ENCODE results near the gene MOB3C.
A peak's percentile ranks its signal among the peaks of the same experiment; 100 is the strongest.

The MOB3C gene

GRCh38 chr1:46618754-46619415 lies 2.3 kb upstream of the MOB3C start:
- Histone ChIP-seq H3K4me3 (ENCODE audit: low read length in 2 of 2) (no peak overlapping the region), H3K27me3 (ENCODE audit: control insufficient read depth in 2 of 2, insufficient read depth in 2 of 2, low read length in 2 of 2) (no peaks in the 10 kb centered on the region), H3K9me3 (ENCODE audit: control insufficient read depth in 2 of 2, low read length in 2 of 2) (no peaks in the 10 kb centered on the region), H3K4me1 (ENCODE audit: control insufficient read depth in 2 of 2, insufficient read depth in 2 of 2, low read length in 2 of 2) (peaks cover 18 to 30% of the 10 kb centered on the region in 2 donors), H3K27ac (ENCODE audit: low read depth in 2 of 2, low read length in 2 of 2) (no peak overlapping the region), H3K9ac (ENCODE audit: low read depth in 1 of 2, low read length in 2 of 2) (no peak overlapping the region), H3K36me3 (ENCODE audit: control insufficient read depth in 2 of 2, insufficient read depth in 2 of 2, low read length in 2 of 2) (no peaks in the 10 kb centered on the region)

- Histone ChIP-seq H3K9ac (ENCODE audit: low read depth in 1 of 2, low read length in 2 of 2) (no peak overlapping the region), H3K4me1 (ENCODE audit: control insufficient read depth in 2 of 2, insufficient read depth in 2 of 2, low read length in 2 of 2) (peaks cover 19 to 37% of the 10 kb centered on the region in 2 donors), H3K27me3 (ENCODE audit: control insufficient read depth in 2 of 2, insufficient read depth in 2 of 2, low read length in 2 of 2) (no peaks in the 10 kb centered on the region), H3K27ac (ENCODE audit: low read depth in 2 of 2, low read length in 2 of 2) (no peak overlapping the region), H3K4me3 (ENCODE audit: low read length in 2 of 2) (no peak overlapping the region), H3K36me3 (ENCODE audit: control insufficient read depth in 2 of 2, insufficient read depth in 2 of 2, low read length in 2 of 2) (peaks cover 0 to 2% of the 10 kb centered on the region in 2 donors), H3K9me3 (ENCODE audit: control insufficient read depth in 2 of 2, low read length in 2 of 2) (no peaks in the 10 kb centered on the region)
Observed at GRCh38 chr1:46617833-46618232, 1.2 kb upstream of the MOB3C start.

- H3K4me3 ChIP-seq (ENCODE audit: low read length in 2 of 2): peak overlapping the region; percentile 91 to 99
- peaks cover 19 to 31% of the 10 kb centered on the region in 2 donors for H3K4me1 ChIP-seq (ENCODE audit: control insufficient read depth in 2 of 2, insufficient read depth in 2 of 2, low read length in 2 of 2)
- H3K27ac ChIP-seq (ENCODE audit: low read depth in 2 of 2, low read length in 2 of 2): peak overlapping the region; percentile 92 to 93
- H3K9ac ChIP-seq (ENCODE audit: low read depth in 1 of 2, low read length in 2 of 2): peak overlapping the region; percentile 88 to 90
- H3K9me3 ChIP-seq (ENCODE audit: control insufficient read depth in 2 of 2, low read length in 2 of 2): no peaks in the 10 kb centered on the region
- H3K27me3 ChIP-seq (ENCODE audit: control insufficient read depth in 2 of 2, insufficient read depth in 2 of 2, low read length in 2 of 2): no peaks in the 10 kb centered on the region
- H3K36me3 ChIP-seq (ENCODE audit: control insufficient read depth in 2 of 2, insufficient read depth in 2 of 2, low read length in 2 of 2): peaks cover 0 to 2% of the 10 kb centered on the region in 2 donors
Observed at GRCh38 chr1:46617108-46617800, 643 bp upstream of the MOB3C start.

- Histone ChIP-seq H3K4me3 (ENCODE audit: low read length in 2 of 2) (peak overlapping the region; percentile 91 to 99), H3K4me1 (ENCODE audit: control insufficient read depth in 2 of 2, insufficient read depth in 2 of 2, low read length in 2 of 2) (peaks cover 22 to 31% of the 10 kb centered on the region in 2 donors), H3K27me3 (ENCODE audit: control insufficient read depth in 2 of 2, insufficient read depth in 2 of 2, low read length in 2 of 2) (no peaks in the 10 kb centered on the region), H3K27ac (ENCODE audit: low read depth in 2 of 2, low read length in 2 of 2) (peak overlapping the region; percentile 92 to 93), H3K9ac (ENCODE audit: low read depth in 1 of 2, low read length in 2 of 2) (peak overlapping the region; percentile 90), H3K36me3 (ENCODE audit: control insufficient read depth in 2 of 2, insufficient read depth in 2 of 2, low read length in 2 of 2) (peaks cover 0 to 2% of the 10 kb centered on the region in 2 donors), H3K9me3 (ENCODE audit: control insufficient read depth in 2 of 2, low read length in 2 of 2) (no peaks in the 10 kb centered on the region)
Observed at GRCh38 chr1:46615735-46616134, 876 bp downstream of the MOB3C start.

GRCh38 chr1:46615088-46615487 lies 1.5 kb downstream of the MOB3C start:
- H3K9ac ChIP-seq (ENCODE audit: low read depth in 1 of 2, low read length in 2 of 2): peak overlapping the region; percentile 24 to 90
- H3K27ac ChIP-seq (ENCODE audit: low read depth in 2 of 2, low read length in 2 of 2): peak overlapping the region in 1 of 2 donors; percentile 93
- peak overlapping the region; percentile 91 to 99 for H3K4me3 ChIP-seq (ENCODE audit: low read length in 2 of 2)

GRCh38 chr1:46614604-46614984 lies 2.0 kb downstream of the MOB3C start:
- Histone ChIP-seq H3K27me3 (ENCODE audit: control insufficient read depth in 2 of 2, insufficient read depth in 2 of 2, low read length in 2 of 2) (no peaks in the 10 kb centered on the region), H3K9me3 (ENCODE audit: control insufficient read depth in 2 of 2, low read length in 2 of 2) (no peaks in the 10 kb centered on the region), H3K36me3 (ENCODE audit: control insufficient read depth in 2 of 2, insufficient read depth in 2 of 2, low read length in 2 of 2) (peaks cover 6 to 9% of the 10 kb centered on the region in 2 donors), H3K4me1 (ENCODE audit: control insufficient read depth in 2 of 2, insufficient read depth in 2 of 2, low read length in 2 of 2) (peaks cover 22 to 31% of the 10 kb centered on the region in 2 donors), H3K9ac (ENCODE audit: low read depth in 1 of 2, low read length in 2 of 2) (no peak overlapping the region), H3K27ac (ENCODE audit: low read depth in 2 of 2, low read length in 2 of 2) (peak overlapping the region; percentile 1 to 6), H3K4me3 (ENCODE audit: low read length in 2 of 2) (no peak overlapping the region)

More at GRCh38 chr1:46615088-46615487, 1.5 kb downstream of the MOB3C start:
- no peaks in the 10 kb centered on the region for H3K27me3 ChIP-seq (ENCODE audit: control insufficient read depth in 2 of 2, insufficient read depth in 2 of 2, low read length in 2 of 2)
- H3K4me1 ChIP-seq (ENCODE audit: control insufficient read depth in 2 of 2, insufficient read depth in 2 of 2, low read length in 2 of 2): peaks cover 22 to 31% of the 10 kb centered on the region in 2 donors
- H3K9me3 ChIP-seq (ENCODE audit: control insufficient read depth in 2 of 2, low read length in 2 of 2): no peaks in the 10 kb centered on the region
- peaks cover 2 to 4% of the 10 kb centered on the region in 2 donors for H3K36me3 ChIP-seq (ENCODE audit: control insufficient read depth in 2 of 2, insufficient read depth in 2 of 2, low read length in 2 of 2)

- Histone ChIP-seq H3K27ac (ENCODE audit: low read depth in 2 of 2, low read length in 2 of 2) (peak overlapping the region; percentile 6 to 38), H3K9ac (ENCODE audit: low read depth in 1 of 2, low read length in 2 of 2) (peak overlapping the region in 1 of 2 donors; percentile 24), H3K4me1 (ENCODE audit: control insufficient read depth in 2 of 2, insufficient read depth in 2 of 2, low read length in 2 of 2) (peaks cover 22 to 31% of the 10 kb centered on the region in 2 donors), H3K27me3 (ENCODE audit: control insufficient read depth in 2 of 2, insufficient read depth in 2 of 2, low read length in 2 of 2) (no peaks in the 10 kb centered on the region), H3K4me3 (ENCODE audit: low read length in 2 of 2) (peak overlapping the region in 1 of 2 donors; percentile 22), H3K9me3 (ENCODE audit: control insufficient read depth in 2 of 2, low read length in 2 of 2) (no peaks in the 10 kb centered on the region), H3K36me3 (ENCODE audit: control insufficient read depth in 2 of 2, insufficient read depth in 2 of 2, low read length in 2 of 2) (peaks cover 13 to 15% of the 10 kb centered on the region in 2 donors)
Observed at GRCh38 chr1:46613661-46614603, 2.7 kb downstream of the MOB3C start.

- no peaks in the 10 kb centered on the region for H3K9me3 ChIP-seq (ENCODE audit: control insufficient read depth in 2 of 2, low read length in 2 of 2)
- H3K9ac ChIP-seq (ENCODE audit: low read depth in 1 of 2, low read length in 2 of 2): no peak overlapping the region
- peaks cover 22 to 31% of the 10 kb centered on the region in 2 donors for H3K4me1 ChIP-seq (ENCODE audit: control insufficient read depth in 2 of 2, insufficient read depth in 2 of 2, low read length in 2 of 2)
- peaks cover 21 to 23% of the 10 kb centered on the region in 2 donors for H3K36me3 ChIP-seq (ENCODE audit: control insufficient read depth in 2 of 2, insufficient read depth in 2 of 2, low read length in 2 of 2)
- no peaks in the 10 kb centered on the region for H3K27me3 ChIP-seq (ENCODE audit: control insufficient read depth in 2 of 2, insufficient read depth in 2 of 2, low read length in 2 of 2)
- H3K27ac ChIP-seq (ENCODE audit: low read depth in 2 of 2, low read length in 2 of 2): peak overlapping the region in 1 of 2 donors; percentile 38
- peak overlapping the region in 1 of 2 donors; percentile 22 for H3K4me3 ChIP-seq (ENCODE audit: low read length in 2 of 2)
Observed at GRCh38 chr1:46612937-46613660, 3.5 kb downstream of the MOB3C start.

- Histone ChIP-seq H3K27me3 (ENCODE audit: control insufficient read depth in 2 of 2, insufficient read depth in 2 of 2, low read length in 2 of 2) (no peaks in the 10 kb centered on the region), H3K27ac (ENCODE audit: low read depth in 2 of 2, low read length in 2 of 2) (no peak overlapping the region), H3K4me1 (ENCODE audit: control insufficient read depth in 2 of 2, insufficient read depth in 2 of 2, low read length in 2 of 2) (peaks cover 20 to 31% of the 10 kb centered on the region in 2 donors), H3K4me3 (ENCODE audit: low read length in 2 of 2) (no peak overlapping the region), H3K36me3 (ENCODE audit: control insufficient read depth in 2 of 2, insufficient read depth in 2 of 2, low read length in 2 of 2) (peaks cover 23 to 27% of the 10 kb centered on the region in 2 donors), H3K9ac (ENCODE audit: low read depth in 1 of 2, low read length in 2 of 2) (no peak overlapping the region), H3K9me3 (ENCODE audit: control insufficient read depth in 2 of 2, low read length in 2 of 2) (no peaks in the 10 kb centered on the region)
Observed at GRCh38 chr1:46611691-46612221, 4.9 kb downstream of the MOB3C start.
